Measurements from ENCODE around the gene SPAG16.
"Not testable (repeated sequence)": the region's sequence is repeated elsewhere in the genome, so short reads cannot be mapped to it uniquely, and the experiment has no call there.

Gene SPAG16

GRCh38 chr2:213718411-213718810, 434.1 kb downstream of the SPAG16 start:
- DNase-seq, result not testable (repeated sequence)

GRCh38 chr2:213722565-213722964, 438.3 kb downstream of the SPAG16 start:
- no peak for DNase-seq

GRCh38 chr2:213723041-213723560, 438.8 kb downstream of the SPAG16 start:
- no peak for DNase-seq

- DNase-seq, result no peak
Observed at GRCh38 chr2:213723707-213724106, 439.4 kb downstream of the SPAG16 start.

- DNase-seq, result no peak
Observed at GRCh38 chr2:213726101-213726500, 441.8 kb downstream of the SPAG16 start.

- no peak for DNase-seq
Observed at GRCh38 chr2:213733893-213734292, 449.6 kb downstream of the SPAG16 start.

GRCh38 chr2:213740453-213740852, 456.2 kb downstream of the SPAG16 start:
- DNase-seq, result no peak

- DNase-seq, result no peak
Observed at GRCh38 chr2:213751446-213751845, 467.2 kb downstream of the SPAG16 start.

GRCh38 chr2:213752575-213752974, 468.3 kb downstream of the SPAG16 start:
- DNase-seq, result no peak

GRCh38 chr2:213757525-213757924, 473.3 kb downstream of the SPAG16 start:
- DNase-seq, result no peak

- no peak for DNase-seq
Observed at GRCh38 chr2:213763354-213763753, 479.1 kb downstream of the SPAG16 start.

- no peak for DNase-seq
Observed at GRCh38 chr2:213763963-213764362, 479.7 kb downstream of the SPAG16 start.

- no peak for DNase-seq
Observed at GRCh38 chr2:213764849-213765248, 480.6 kb downstream of the SPAG16 start.

GRCh38 chr2:213766062-213766461, 481.8 kb downstream of the SPAG16 start:
- DNase-seq, result no peak

- no peak for DNase-seq
Observed at GRCh38 chr2:213766465-213766901, 482.2 kb downstream of the SPAG16 start.

- no peak for DNase-seq
Observed at GRCh38 chr2:213787869-213788268, 503.6 kb downstream of the SPAG16 start.

- no peak for DNase-seq
Observed at GRCh38 chr2:213789940-213790339, 505.7 kb downstream of the SPAG16 start.

GRCh38 chr2:213792045-213792444, 507.8 kb downstream of the SPAG16 start:
- no peak for DNase-seq

GRCh38 chr2:213806125-213806726, 522.0 kb downstream of the SPAG16 start:
- DNase-seq, result no peak

GRCh38 chr2:213816583-213816982, 532.3 kb downstream of the SPAG16 start:
- no peak for DNase-seq

- no peak for DNase-seq
Observed at GRCh38 chr2:213818436-213818835, 534.2 kb downstream of the SPAG16 start.

GRCh38 chr2:213834331-213834730, 550.1 kb downstream of the SPAG16 start:
- DNase-seq, result no peak

- DNase-seq, result no peak
Observed at GRCh38 chr2:213834746-213835145, 550.5 kb downstream of the SPAG16 start.

GRCh38 chr2:213846856-213847255, 562.6 kb downstream of the SPAG16 start:
- no peak for DNase-seq

- no peak for DNase-seq
Observed at GRCh38 chr2:213847316-213847715, 563.1 kb downstream of the SPAG16 start.

All from CD4-positive, alpha-beta T cell treated with Interleukin-17A for 4 hours (primary cell).